Tongue (tissue), 2 donors: ENCODE measurements around the gene WHRN. TPM values are rescaled to one million over a fixed set of nuclear protein-coding genes. Genes with fewer than 3 reads are reported as not detected.

Source experiments
- DNase-seq: peaks from one replicate; pipeline ENCODE4 v3.0.0-alpha.2; 2015
- total RNA-seq: library from RNA; depleted of rRNA; stranded (reverse); fragments of >200 nt; gene quantifications from one replicate; pipeline ENCODE4 v1.2.3, GENCODE V29; 2014

WHRN gene
- total RNA-seq, 1 donor from 2014 or later: 4.2 TPM

DNA sequence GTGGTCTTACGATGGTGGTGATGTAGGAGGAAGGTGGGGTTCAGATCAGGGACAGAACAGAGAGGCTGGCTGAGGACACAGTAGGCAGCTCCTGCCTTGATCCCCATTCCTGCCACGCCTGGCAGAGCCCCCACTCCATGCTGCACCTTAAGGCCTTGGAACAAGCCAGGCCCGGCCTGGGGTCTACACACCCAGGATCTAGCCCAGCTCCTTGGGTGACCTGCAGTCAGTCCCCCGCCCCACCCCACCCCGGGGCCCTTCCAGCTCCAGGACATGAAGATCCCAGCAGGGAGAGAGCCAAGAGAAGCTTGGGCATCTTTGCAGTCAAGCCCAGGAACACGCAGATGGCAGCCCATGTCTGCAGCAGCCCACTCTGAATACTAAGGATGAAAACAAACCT is 34.7 kb downstream of the WHRN start:
- DNase-seq: no peak

DNA sequence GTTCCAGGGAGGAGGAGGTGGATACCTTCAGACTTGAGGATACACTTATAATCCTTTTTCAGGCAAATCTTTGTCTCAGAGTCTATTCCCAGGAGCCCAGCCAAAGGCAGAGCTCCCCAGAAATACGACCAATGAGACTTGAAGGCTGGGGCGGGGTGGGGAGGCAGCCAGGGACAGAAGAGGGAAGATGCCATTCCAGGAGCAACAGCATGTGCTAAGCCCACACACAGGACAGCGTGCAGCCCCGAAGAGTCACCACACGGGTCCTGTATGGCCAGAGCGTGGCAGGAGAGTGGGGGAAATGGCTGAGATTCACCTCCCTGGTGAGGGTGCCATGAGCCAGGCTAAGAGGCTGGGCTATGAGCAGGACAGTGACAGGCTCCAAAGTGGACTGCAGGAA is 35.2 kb downstream of the WHRN start:
- DNase-seq: no peak

DNA sequence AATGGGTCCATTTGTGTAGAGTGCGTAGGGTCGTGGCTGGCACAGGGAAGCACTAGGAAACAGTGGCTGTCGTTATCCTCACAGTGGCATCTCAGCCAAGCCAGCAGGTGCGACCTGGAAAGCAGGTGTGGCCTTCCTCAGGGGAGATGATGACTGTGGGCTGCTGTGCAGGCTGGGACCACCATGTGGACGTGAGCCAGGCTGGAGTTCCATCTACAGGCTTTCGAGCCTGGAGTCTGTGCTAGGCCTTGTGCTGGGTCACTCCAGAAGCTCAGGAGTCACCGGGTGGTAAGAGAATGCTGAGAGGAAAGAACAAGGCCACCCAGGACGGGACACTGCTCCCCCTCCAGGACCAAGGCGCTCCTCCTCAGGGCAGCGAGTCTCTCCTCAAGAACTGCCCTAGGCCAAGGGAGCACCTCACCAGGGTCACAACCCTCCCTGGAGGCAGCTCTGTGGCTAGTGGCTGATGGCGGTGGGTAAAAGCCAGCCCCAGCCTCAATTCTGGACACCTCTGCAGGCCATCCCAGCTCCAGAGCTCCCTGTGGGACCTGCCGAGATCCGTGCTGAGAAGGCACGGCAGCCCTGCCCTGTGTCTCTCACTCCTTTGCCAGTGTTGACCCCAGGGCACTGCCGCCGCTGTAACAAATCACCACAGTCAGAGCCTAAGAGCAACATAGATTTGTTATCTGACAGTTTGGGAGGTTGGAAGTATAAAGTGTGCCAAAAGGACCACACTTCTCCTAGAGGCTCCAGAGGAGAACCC is 36.0 kb downstream of the WHRN start:
- DNase-seq: no peak

DNA sequence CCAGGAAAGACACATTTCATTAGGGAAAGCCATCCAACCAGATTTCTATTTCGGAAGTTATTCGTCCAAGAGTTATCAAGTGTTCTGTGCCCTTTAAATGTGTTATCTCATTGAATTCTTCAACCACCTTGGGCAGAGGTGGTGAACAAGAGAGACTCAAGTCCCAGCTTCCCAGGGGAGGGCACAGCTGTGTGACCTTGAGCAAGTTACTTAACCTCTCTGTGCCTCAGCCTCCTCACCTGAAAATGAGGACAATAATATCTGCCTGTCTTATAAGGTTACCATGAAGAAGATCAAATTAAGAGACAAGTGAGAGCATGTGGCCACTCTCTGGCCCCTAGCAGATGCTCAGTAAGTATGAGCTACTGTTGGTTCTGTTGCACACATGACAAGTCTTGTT is 37.4 kb downstream of the WHRN start:
- DNase-seq: no peak

DNA sequence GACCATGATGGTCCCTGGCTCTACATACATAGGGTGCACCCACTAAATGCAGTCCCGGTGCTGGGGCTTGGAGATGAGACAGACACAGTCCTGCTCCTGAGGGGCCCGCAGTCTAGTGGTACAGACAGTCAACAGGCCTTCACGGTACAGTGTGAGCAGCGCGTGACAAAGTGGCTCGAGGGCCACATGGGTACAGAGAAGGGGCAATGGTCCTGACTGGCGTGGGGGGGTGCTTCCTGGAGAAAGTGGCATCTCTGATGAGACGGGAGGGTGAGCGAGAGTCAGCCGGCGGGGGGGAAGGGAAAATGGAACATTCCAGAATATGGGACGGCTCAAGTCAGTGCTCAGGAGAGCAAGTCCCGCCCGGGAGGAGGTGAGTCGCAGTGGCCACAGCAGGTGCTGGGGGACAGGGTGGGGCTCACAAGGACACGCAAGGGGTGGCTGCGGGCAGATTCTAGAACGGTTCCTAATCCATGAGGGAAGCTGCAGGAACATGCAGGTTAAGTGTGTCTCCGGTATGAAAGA is 38.0 kb downstream of the WHRN start:
- no peak for DNase-seq

GRCh38 chr9:114465906-114466900 is 39.1 kb downstream of the WHRN start:
- no peak for DNase-seq

- DNase-seq: no peak
Observed at GRCh38 chr9:114465417-114465816, 39.9 kb downstream of the WHRN start.

DNA sequence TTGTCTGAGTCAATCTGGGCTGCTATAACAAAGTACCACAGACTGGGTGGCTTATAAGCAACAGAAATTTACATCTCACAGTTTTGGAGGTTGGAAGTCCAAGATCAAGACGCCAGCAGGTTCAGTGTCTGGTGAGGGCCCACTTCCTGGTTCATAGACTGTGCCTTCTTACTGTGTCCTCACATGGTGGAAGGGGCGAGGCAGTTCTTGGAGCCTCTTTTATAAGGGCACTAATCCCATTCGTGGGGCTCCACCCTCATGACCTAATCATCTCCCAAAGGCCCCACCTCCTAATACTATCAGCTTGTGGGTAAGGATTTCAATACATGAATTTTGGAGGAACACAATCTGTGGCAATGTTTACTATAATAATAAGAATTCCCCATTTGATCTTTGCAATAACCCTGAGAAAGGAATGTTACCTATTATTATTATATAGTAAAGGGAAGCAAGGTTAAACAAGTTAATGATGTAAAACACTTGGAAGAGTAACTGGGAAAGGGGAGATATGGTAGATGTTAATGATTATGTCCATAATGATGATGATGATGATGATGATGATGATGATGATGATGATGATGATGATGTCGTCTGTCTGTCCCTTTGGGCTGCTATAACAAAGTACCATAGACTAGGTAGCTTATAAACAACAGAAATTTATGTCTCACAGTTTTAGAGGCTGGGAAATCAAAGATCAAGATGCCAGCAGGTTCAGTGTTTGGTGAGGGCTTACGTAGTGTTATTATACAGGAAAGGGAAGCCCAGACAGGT is 40.8 kb downstream of the WHRN start:
- no peak for DNase-seq

GRCh38 chr9:114462791-114463190 is 42.5 kb downstream of the WHRN start:
- no peak for DNase-seq

DNA sequence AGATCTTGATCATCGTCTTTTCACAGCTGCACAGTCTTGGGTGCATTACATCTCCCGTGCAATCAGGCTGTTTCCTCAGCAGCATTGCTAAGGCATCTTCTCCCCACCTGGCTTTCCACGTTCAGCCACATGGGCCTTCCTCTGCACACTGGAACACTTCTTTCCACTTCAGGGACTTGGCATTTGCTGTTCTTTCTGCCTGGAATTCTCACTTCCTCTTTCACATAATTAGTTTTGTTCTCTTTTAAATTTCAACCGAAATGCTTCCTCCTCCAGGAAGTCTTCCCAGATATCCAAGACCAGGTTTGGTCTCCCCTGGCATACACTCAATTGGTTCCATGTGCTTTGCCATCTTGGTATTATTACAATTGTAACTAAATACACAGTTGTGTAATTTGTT is 43.8 kb downstream of the WHRN start:
- no peak for DNase-seq

DNA sequence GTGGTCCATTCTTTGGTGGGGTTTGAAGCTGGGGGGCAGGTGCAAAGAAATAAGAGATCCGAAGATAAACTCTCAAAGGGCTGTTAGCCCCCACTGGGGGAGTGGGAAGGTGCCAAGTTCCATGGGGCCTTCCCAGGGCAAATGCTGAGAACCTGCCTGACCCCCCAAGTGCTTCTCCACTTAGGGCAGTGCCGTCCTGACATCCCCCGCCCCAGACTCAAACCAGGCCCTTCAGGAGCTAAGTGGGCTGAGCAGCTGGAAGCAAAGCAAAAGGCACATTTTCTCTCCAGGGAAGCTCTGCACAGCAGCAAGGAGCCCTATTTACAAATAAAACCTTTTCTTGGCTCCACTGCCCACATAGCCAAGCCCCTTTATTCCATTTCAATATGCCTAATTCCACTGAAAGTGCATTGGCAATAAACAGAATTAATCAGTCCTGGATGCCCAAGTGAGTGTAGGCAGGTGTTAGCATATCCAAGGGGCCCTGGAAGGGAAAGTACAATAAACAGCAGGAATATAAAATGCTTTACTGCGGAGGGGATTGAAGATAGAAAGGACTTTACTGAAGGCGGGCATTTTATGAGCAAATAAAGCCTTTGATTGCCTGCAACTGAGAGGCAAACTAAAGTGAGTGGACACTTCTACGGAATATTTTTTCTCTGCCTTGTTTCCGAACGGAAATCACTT is 44.6 kb downstream of the WHRN start:
- no peak for DNase-seq

DNA sequence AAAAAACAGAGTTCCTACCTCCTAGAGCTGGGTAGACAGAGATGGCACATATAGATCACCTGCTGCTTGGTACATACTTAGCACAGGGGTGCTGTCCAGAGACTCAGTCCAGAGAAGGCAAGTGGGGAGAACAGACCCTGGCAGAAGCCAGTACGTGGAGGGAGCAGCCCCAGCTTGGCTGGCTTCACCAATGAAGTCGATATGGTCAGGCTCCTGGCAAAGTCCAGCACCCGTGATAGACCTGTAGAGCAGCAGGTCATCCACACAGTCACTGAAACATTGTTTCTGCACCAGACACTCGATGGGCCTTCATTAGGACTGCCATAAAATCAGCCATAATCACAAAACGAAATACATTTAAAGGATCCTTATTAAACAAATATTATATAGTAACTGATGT is 45.8 kb downstream of the WHRN start:
- no peak for DNase-seq

- DNase-seq: no peak
Observed at GRCh38 chr9:114456929-114457328, 48.3 kb downstream of the WHRN start.

GRCh38 chr9:114454652-114455051 is 50.6 kb downstream of the WHRN start:
- DNase-seq: no peak

DNA sequence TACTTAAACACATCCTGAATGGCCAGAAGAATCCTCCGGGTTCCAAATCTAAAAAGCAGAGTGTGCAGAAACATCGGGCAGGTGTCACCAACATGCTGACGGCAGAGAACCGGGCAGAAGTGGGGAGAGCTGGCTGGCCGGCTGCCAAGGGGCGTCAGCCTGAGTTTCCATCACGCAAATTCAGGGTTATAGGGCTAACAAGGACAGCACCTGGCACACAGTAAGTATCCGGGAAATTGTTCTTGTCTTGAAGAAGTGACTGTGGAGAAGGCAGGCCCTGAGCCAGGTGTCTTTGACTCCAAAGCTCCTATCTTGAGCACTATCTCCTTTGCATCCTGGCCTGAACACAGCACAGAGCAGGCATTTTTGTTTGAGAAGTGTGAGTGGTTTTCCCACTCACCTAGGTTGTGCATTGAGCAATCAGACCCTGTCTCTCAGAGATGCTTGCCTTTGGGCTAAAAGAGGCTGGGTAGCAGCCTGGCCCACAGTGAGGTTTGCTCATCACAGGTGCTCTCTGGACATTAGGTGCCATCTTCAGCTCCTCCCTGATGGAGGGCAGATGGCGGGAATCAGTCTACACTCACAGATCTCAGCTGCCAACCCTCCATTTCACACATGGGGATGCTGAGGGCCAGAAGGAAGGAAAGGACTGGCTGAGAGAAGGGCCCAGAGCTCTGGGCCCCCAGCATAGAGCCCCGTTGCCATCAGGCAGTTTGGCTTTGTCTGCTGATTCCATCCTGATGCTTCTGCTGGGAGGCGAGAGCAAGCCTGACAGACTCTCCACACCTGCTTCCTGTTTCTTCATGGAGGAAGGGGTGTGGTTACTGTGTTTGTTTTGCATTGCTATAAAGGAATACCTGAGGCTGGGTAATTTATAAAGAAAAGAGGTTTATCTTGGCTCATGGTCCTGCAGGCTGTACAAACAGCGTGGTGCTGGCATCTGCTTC is 52.8 kb downstream of the WHRN start:
- DNase-seq: peak; percentile 23

DNA sequence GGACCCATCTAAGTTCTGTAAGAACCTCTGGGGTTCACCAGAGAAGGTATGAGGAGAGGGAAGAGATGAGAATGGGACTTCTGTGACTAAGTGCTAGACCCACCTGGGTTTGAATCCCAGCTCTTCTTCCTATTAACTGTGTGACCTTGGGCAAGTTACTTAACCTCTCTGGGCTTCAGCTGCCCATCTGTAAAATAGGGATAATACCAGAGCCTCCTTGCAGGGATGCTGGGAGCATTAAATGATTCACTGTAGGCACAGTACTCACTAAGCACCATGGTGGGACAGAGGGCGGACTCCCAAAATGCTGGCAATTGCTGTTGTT is 53.6 kb downstream of the WHRN start:
- DNase-seq: no peak

- DNase-seq: no peak
Observed at GRCh38 chr9:114450833-114451706, 54.2 kb downstream of the WHRN start.

DNA sequence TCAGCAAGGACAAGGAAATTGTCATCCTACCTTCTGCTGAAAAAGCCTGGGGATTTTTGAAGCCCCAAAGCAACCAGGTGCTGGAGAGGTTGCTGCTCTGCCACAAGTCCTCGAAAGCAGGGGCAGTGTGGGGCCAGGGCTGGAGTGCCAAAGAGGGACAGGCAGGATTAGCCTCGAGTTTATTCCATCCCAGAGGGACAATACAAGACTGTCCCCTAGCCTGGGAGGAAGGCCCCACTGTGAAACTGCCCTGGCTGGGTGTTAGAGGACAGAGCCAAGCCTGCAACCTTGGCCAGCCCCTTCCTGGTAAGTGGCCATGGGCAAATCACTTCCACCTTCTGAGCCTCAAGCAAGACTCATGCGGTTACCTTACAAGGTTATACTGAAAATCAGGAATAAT is 55.1 kb downstream of the WHRN start:
- no peak for DNase-seq

DNA sequence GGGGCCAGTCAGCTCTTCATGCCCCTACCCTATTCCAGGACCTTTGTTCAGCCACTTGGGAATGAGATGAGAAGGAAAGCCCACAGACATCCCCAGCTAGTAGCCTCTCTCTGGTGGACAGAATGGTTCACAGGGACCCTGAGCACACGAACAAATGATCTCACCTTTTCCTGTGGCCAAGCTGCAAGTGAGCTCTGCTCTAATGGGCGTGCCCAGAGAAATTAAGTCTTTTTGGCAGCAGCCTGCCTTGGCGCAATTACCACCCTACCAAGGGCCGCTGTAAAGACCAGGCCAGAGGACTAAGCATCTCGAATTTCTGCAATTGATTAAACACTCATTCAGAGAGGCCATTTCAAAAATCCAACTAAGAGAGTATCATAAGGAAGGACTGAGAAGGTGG is 56.0 kb downstream of the WHRN start:
- DNase-seq: no peak

- DNase-seq: no peak
Observed at GRCh38 chr9:114448706-114449105, 56.6 kb downstream of the WHRN start.
